ENCODE results near the gene HEMK1. TPM values are rescaled to one million over a fixed set of nuclear protein-coding genes. Genes with fewer than 3 reads are reported as not detected.

The HEMK1 gene
- total RNA-seq, 4 donors from 2014 or later: 5.7 to 7.0 (median 6.1) TPM

DNA sequence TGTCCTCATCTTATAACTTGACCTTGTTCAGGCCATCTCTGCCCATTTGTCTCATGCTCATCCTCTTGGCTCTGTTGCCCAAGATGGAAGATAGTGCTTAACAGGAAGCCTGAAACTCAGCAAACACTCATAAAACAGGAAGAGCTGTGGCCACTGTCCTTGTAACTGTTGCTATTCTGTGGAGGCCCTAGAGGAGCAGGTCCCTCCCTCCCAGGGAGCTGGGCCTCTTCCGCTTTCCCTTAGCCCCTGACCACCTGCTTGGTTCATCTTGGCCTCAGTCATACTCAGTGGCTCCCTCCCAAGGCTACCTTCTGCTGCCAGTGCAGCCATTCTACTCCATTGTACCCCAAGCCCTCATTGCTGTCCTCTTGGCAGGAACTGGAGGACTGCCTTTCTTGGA, 51.1 kb downstream of the HEMK1 start:
- TF ChIP-seq, protein P1, sequence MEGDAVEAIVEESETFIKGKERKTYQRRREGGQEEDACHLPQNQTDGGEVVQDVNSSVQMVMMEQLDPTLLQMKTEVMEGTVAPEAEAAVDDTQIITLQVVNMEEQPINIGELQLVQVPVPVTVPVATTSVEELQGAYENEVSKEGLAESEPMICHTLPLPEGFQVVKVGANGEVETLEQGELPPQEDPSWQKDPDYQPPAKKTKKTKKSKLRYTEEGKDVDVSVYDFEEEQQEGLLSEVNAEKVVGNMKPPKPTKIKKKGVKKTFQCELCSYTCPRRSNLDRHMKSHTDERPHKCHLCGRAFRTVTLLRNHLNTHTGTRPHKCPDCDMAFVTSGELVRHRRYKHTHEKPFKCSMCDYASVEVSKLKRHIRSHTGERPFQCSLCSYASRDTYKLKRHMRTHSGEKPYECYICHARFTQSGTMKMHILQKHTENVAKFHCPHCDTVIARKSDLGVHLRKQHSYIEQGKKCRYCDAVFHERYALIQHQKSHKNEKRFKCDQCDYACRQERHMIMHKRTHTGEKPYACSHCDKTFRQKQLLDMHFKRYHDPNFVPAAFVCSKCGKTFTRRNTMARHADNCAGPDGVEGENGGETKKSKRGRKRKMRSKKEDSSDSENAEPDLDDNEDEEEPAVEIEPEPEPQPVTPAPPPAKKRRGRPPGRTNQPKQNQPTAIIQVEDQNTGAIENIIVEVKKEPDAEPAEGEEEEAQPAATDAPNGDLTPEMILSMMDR (IDR thresholded peaks at IDR 0.05; ENCODE audit: low read depth): no peak

DNA sequence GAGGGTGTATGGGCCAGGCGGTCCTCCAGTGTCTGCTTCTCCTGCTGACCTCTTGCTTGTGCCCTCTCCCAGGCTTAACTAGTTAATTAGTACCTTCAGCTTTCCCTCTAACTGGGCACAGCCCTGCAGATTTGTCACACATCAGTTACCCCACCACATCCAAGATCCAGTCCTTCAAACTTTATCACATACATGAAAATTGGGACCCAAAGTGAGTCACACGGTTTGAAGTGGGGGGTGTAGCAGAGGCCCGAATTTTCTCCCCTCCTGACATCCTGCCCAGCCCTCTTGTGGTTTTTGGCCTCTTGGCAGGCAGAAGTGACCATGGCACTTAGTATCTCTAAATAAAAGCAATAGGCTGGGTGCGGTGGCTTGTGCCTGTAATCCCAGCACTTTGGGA, 51.5 kb downstream of the HEMK1 start:
- TF ChIP-seq, protein P1 (IDR thresholded peaks at IDR 0.05; ENCODE audit: low read depth): no peak

DNA sequence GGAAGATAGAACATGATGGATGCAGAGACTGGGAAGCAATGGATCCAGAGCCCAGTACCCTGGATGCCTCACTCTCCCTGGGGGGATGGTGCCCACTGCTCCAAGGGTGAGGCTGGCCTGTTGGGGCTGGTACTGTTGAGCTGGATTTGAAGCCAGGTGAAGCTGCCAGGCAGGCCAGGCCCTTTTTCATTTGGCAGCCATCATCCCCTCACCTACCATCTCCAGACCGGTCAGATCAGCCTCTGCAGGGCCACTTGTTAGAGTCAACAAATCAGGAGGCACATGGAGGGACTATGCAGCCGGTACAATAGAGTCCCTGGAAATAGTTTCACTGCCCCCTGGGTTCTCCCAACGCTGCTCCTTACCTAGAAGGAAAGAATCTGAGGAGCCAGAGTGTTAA, 53.6 kb downstream of the HEMK1 start:
- TF ChIP-seq, protein P1 (IDR thresholded peaks at IDR 0.05; ENCODE audit: low read depth): no peak

DNA sequence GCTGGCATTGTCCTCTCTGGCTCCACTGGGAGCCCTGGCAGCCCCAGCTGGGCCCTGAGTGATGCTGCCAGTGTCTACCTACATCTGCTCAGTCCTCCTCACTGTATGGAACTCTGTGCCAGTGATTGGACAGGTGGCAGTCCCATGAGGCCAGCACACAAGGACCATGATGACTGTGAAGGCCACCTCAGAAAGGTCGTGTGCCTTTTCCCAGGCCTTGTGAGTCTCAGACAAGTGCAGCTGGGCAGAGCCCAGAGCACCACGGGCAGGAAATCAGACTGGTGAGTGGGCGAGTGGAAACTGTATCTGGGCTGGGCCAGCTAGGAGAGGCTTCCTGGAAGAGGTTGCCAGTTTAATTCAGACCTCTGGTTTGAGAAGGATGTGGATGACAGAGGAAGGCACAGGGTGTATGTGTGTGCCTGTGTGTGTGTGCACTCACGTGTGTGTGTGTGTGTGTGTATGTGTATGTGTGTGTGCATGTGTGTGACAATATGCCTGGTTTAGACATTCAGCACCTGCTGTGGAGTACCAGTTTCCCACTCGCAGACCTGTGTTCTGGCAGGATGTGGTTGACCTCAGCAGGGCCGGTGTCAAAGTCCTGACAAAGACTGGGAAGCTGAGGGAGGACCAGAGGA, 54.6 kb downstream of the HEMK1 start:
- TF ChIP-seq, protein P1 (IDR thresholded peaks at IDR 0.05; ENCODE audit: low read depth): no peak

DNA sequence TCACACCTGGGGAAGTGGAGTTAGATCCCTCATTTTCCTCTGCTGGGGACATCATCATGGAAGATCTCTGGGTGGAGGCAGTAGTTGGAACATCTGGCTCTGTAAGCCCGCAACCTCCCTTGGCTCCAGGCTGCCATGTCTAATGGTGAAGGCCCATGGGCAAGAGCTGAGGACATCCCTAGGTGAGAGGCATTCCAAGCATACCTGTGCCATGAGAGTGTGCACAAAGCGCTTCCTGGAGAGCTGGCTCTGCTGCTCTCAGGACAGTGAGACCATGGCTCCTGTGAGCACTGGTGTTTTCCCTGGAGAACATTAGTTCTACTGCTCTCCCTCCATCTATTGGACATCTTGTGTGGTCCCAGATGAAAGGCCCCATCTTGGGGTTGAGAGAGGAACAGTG, 55.3 kb downstream of the HEMK1 start:
- TF ChIP-seq, protein P1 (IDR thresholded peaks at IDR 0.05; ENCODE audit: low read depth): no peak

DNA sequence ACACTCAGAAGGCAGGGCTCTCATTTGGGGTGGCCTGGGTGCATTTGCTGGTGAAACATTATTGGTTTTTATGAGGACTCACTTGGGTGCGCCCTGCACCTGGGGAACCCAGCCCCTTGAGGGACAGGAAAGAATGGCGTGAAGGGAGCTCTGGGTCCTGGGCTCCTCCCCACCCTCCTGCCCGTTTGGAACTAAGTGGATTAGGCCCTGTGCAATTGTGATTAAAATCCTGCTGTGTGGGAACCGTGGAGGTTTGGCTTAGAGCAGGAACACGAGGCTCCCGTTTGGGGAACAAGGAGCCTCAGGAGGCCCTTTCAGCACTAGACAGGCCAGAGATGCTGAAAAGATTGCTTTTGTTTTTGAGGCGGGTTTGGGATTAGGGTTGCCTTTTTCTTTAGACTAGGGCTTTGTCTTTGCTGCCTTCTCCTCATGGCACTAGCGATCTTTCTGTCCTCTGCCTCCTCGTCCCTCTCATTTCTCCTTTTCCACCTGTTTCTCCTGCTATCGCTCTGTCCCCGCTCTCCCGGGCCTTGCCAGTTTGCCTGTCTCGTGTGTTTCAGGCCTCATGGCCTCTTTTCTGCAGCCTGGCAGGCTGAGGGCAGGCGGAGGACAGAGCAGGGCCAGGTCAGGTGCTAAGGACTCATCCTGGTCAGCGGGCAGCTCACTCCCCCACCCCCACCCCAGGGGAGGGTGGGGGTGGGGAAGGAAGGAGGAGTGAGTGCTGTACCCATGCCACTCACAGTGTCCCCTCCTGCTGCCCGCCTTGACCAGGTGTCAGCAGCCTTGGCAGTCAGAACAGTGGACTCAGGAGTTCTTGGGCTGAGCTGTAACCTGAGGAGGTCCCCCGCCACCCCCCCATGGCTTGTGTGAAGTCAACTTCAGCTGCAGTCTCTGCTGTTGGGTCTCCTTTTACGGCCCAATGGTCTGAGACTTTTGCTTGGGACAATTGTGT, 56.2 kb downstream of the HEMK1 start:
- TF ChIP-seq, protein P1 (IDR thresholded peaks at IDR 0.05; ENCODE audit: low read depth): no peak

DNA sequence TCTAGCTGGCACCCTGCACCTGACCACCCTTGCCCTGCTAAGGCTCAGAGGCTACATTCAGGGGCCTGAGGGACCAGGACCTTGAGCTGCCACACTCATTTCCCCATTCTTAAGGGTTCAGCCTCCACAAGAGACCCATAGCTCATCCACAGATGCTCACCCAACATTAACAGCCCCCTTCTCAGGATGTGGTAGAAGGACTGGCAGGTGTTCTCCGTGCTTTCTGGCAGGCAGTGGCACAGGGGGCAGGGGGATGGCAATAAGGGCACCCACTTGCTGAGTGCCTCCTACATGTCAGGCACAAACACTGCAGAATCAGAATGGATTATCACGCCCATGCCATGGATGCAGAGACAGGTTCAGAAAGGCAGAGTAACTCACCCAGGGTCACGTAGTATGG, 57.1 kb downstream of the HEMK1 start:
- TF ChIP-seq, protein P1 (IDR thresholded peaks at IDR 0.05; ENCODE audit: low read depth): no peak

Measured in subcutaneous adipose tissue (tissue), 4 donors.